CD4-positive, alpha-beta T cell treated with Interferon gamma for 1 hour (primary cell): ENCODE results near the gene IDH1.
"Not testable (repeated sequence)": the region's sequence is repeated elsewhere in the genome, so short reads cannot be mapped to it uniquely, and the experiment has no call there.

Source experiments
- DNase-seq: peaks from one replicate; pipeline ENCODE4 v3.0.0-alpha.2; 2020

Gene IDH1

DNA sequence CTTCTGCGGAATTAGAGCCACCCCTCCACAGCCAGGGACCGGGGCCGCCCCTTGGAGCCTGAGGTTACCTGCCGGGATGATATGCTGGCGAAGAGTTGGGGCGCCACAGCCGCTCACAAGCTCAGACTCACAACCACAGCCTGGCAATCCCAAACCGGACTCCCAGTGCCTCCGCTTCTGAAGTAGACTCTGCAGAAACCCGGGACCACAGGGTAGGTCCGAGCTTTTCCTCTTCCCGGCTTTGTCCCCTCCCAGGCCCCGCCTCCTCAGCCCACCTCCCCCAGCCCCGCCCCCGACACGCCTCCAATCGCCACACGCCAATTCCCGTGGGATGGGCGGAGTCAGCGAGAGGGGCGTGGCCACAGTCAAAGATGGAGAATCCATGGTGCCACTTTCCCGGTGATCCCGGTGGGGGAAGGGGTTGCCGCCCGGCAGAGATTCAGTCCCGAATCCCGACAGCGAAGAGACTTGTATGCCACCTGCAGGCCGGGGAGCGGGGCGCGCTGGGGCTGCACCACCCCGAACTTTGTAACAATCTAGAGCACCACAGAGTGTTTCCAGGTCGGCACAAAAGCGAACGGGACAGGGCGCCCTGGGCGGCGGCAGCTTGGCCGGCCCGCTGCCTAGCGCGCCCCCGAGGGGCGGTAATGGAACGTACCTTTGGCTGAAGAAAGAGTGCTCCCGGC is at the start of gene IDH1:
Gene IDH1 (minus strand): TSS at position 201 of the 686 bp plus-strand sequence. CDS start 3,520 bp downstream, outside the sequence.
- DNase-seq = peak; percentile 84

DNA sequence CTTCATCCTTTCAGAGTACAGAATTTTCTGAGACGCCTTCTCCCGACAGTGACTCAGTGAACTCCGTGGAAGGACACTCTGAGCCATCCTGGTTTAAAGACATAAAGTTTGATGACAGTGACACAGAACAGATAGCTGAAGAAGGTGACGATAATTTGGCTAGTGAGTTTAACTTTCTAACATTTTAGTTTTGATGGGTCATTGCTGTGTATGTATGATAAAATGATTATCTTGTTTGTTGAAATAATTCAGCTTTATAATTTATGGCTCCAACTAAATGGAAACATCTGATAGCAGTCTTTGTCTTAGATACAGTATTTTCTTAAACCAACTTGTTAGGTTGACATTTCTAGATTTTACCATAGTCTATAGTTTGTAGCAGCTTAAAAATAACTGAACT is 49.3 kb upstream of the IDH1 start:
- DNase-seq = no peak

DNA sequence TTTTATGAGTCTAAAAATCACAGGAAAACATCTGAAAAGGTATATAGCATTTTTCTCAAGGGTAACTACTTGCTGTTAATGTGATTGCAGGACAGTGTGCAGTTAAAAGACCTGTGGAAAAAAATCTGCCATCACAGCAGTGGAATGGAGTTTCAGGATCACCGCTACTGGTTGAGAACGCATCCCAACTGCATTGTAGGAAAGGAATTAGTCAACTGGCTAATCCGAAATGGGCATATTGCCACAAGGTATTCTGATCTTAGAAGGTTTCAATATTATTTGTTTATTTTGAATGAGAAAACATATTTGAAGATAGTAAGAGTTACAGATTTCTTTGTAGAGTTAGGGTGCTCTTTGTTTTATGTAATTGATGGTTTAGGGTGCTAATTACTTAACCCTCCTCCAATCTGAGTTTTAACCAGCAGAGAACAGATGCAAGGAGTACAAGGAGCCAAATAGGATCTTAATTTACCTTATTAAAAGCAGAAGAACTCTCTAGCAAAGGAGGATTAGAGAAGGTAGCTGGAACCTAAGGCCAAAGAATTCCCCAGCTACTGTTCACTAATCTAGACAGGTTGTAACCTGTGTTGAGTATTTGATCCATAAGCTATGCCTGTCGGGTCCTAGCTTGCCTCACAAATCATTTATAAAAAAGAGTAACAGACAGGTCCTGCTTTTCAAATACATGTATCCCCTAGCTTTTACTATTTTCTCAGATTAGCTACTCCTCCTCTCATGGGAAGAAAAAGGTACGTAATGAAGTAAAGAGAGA is 46.2 kb upstream of the IDH1 start:
- DNase-seq = no peak

DNA sequence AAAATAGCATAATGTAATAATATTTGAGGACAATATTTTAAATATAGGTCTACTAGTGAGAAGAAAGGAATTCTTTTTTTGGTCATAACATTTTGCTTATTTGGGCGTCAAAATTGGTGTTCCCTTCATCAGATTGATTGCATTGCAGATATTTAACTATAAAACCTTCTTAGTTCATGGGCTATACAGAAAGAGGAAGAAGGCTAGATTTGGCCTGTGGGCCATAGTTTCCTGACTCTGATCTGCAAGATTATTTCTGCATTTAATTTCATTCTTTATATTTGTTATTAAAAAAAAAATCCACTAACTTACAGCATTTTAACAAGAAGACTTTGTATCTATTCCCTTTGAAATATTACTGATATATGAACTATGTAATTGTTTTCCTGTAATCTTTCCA is 43.1 kb upstream of the IDH1 start:
- DNase-seq = no peak

DNA sequence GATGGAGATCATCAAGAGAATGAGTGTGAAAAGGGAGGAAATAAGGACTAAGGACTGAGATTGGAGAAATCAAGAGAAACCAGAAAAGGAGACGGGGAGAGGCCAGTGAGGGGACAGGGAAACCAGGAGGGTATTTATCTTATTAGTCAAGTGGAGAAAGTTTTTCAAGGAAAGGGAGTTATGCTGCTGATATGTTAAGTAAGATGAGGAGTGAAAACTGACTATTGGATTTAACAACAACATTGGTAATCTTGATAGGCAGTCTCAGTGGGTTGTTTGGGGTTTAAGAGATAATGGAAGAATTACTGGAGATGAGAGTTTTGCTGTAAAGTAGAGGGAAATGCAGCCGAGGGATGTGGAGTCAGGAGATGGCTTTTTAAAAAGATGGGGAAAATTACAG is 41.7 kb upstream of the IDH1 start:
- DNase-seq = no peak

DNA sequence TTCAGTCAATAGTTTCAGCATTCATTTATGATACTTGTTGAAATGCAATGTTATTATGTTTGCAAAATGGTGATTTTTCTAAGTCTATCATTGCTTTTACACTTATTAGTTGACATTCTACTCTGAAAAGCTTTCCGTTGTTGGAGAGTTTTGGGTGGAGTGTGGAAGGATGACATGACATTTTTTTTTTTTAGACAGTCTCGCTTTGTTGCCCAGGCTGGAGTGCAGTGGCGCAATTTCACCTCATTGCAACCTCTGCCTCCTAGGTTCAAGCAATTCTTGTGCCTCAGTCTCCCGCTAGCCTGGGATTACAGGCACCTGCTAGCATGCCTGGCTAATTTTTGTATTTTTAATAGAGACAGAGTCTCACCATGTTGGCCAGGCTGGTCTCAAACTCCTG is 41.0 kb upstream of the IDH1 start:
- DNase-seq = no peak

DNA sequence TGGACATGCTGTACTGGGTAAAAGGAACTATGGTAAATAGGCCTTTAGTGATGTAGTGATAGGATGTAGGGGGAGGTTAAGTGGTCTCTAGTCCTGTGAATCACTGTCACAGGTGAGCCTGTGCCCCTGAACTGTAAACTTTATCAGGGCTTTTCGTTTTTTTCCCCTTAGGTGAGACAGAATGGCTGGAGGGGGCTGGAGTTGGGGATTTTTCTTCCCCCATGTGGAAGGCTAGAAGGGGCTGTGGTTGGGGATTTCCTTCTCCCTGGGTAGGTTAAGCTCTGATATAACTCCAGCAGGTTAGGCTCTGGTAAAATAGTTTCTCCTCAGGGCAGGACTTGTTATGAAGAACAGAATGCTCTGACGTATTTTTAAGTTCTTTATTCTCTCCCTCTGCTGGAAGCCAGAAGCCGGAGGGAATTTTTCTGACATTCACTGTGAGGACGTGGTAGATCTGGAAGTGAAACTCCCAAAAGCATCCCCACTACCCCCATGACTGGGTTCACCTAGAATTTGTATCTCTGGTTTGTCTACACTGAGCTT is 39.7 kb upstream of the IDH1 start:
- no peak for DNase-seq

DNA sequence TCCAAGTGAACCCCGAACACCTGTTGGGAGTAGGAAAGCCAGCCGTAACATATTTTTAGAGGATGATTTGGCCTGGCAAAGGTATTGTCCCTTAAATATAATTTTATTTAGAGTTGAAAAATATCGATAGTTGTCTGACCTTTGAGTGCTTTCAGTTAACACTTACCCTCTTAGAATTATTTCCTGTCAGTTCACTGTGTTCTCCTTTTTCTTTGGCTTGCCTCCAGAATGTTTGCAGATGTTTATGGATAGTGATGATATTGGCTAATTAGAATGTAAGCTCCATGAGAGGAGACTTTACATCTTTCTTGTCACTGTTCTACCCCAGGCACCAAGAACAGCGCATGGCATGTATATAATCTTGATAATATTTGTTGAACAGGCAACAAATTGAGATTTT is 31.0 kb upstream of the IDH1 start:
- no peak for DNase-seq

DNA sequence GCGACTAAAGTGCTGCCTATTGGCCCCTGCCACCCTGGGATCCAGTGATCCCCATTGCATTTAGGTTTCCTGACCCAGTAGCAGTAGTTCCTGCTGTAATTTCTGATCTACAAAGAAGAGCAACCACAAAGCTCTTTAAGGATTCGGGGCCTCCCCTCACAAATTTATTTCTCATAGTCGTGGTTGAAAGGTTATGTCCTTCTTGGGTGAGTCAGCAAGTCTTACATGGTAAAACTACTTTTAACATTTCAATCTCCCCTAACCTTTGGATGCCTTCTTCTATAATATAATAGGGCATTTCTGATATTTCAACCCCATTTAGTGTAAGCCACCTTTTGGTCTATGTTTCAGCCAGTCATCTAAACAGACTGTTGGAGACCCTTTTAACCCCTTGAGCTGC is 26.1 kb upstream of the IDH1 start:
- DNase-seq = no peak

DNA sequence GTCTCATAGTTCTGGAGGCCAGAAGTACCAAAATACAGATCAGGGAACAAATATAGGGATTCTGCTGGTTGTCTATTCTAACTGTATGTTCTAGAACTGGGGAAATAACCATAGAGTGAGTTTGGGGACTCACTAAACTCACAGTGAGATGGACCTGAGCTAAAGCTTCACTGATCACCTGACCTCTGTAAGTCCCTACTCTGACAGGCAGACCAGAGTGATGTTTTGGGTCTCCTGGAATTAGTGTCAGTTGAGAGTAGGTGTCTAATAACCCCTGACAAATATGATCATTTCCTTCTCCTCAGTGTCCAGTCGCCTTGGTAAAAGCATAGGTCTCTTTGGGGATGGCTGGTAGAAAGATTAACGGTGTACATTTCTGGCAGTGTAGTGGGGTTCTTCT is 25.4 kb upstream of the IDH1 start:
- DNase-seq = no peak

DNA sequence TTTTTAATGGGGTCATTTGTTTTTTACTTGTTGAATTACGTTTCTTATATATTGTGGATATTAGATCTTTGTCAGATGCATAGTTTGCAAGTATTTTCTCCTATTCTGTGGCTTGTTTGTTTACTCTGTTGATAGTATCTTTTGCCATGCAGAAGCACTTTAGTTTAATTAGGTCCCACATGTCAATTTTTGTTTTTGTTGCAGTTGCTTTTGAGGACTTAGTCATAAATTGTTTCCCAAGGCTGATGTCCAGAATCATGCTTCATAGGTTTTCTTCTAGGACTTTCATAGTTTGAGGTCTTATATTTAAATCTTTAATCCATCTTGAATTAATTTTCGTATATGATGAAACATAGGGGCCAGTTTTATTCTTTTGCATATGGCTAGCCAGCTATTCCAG is 24.4 kb upstream of the IDH1 start:
- DNase-seq = no peak

DNA sequence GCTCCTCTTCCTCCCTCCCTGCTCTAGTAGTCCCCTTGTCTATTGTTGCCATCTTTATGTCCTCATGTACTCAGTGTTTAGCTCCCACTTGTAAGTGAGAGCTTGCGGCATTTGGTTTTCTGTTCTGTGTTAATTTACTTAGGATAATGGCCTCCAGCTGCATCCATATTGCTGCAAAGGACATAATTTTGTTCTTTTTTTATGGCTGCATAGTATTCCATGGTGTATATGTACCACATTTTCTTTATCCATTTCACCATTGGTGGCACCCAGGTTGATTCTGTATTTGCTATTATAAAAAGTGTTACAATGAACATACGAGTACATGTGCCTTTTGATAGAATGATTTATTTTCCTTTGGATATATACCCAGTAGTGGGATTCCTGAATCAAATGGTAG is 23.7 kb upstream of the IDH1 start:
- no peak for DNase-seq

DNA sequence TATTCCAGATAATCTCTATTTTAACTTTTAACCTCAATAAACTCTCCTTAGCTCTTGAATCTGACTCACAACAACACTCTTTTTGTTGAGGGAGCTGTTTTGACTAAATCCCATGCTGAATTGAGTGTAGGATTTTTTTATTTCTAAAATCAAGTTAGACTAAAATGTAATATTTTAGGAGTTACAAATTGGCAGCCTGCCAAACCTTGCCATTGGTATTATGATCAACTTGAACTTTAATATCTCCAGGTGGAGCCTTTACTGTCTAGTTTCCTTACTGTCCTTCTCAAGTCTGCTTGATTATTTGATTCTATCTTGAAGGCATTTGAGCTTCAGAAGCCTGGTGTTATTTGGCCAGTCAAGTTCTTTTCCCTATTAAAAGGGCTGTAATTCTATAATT is 19.9 kb upstream of the IDH1 start:
- no peak for DNase-seq

DNA sequence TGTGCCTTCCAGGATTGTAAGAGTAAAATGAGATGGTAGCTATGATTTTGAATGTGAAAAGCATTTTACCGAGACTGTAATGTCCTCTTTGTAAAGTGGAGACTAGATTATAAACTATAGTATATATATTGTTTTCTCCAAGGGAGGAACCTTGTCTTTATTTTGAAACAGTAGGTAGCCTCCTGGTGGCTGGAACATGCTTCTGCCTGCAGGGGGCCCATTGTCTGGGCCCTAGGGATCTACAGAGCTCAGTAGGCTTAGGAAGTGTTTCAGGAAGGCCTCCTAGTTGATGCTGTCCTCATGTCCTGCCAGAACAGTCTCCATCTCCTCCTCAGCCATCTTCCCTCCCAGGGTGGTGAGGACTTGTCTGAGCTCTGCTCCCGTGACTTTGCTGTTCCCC is 14.2 kb upstream of the IDH1 start:
- no peak for DNase-seq

DNA sequence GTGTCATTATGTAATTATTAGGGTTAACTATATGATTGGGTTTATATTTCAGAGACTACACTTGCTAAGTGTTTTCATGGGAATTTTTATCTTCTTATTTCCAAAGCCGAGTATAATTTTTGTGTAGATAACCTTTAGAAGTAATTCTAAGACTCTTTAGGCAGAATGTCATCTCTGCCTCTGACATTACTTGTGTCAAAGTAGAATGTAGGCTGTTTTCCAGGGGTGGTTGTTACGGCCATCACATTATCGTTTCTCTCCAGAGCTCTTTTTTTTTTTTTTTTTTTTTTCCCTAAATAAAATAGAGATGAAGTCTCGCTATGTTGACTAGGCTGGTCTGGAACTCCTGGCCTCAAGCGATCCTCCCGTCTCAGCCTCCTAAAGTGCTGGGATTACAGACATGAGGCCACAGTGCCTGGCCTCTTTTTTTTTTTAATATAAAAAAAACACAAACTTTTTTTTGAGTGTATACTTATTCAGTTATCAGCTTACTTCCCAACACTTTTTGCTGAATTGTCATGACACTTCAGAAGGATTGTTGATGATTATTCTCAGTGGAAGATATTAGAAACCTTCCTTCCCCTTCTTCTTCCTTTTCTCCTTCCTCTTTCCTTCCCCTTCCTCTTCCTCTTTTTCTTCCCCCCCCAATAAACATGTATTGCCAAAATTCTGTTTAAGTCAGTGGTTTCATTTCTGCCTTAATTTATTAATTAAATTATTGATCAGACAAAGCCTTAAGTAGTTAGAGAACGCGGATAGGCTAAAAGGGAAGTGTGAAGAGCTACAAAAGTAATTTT is 13.5 kb upstream of the IDH1 start:
- no peak for DNase-seq

DNA sequence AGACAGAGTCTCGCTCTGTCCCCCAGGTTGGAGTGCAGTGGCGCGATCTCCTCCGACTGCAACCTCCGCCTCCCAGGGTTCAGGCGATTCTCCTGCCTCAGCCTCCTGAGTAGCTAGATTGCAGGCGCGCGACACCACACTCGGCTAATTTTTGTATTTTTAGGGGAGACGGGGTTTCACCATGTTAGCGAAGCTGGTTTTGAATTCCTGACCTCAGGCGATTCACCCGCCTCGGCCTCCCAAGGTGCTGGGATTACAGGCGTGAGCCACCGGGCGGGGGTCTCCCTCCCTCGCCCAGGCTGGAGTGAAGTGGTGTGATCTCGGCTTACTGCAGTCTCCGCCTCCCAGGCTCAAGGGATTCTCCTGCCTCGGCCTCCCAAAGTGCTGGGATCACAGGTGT is 12.7 kb upstream of the IDH1 start:
- DNase-seq = not testable (repeated sequence)

DNA sequence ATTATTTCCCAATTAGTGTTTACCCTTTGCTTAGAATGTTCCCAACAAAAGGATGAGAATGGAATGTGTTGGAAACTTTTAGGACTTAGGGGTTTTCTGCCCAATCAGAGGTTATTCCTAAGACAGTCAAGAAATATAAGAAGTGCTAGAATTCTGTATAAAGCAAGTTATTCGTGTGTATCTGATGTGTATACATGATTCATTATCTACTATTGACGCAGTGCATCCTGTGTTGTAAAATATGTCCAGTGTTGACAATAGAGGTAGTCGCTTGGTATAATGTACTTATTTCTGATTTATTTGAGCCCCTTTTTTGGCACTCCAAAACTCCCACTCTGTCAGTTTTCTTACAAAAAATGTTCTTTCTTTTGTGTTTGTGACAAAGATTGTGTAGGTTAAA is 12.1 kb upstream of the IDH1 start:
- DNase-seq = no peak

DNA sequence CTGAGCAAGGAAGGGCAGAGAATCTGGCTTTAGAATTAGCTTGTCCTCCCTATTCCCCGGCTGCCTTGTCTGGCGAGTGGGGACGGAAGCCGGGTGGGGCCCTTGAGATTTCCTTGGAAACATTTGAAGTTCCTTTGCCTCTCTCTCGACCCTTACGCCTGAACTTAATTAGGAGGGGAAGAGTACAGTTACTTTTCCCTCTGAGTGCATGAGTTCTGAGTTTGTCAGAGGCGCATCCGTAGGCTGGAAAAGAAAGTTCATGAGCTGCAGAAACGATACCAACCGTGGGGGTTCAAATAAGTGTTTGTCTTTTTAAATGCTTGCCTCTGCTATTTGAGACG is 11.7 kb upstream of the IDH1 start:
- DNase-seq = no peak

DNA sequence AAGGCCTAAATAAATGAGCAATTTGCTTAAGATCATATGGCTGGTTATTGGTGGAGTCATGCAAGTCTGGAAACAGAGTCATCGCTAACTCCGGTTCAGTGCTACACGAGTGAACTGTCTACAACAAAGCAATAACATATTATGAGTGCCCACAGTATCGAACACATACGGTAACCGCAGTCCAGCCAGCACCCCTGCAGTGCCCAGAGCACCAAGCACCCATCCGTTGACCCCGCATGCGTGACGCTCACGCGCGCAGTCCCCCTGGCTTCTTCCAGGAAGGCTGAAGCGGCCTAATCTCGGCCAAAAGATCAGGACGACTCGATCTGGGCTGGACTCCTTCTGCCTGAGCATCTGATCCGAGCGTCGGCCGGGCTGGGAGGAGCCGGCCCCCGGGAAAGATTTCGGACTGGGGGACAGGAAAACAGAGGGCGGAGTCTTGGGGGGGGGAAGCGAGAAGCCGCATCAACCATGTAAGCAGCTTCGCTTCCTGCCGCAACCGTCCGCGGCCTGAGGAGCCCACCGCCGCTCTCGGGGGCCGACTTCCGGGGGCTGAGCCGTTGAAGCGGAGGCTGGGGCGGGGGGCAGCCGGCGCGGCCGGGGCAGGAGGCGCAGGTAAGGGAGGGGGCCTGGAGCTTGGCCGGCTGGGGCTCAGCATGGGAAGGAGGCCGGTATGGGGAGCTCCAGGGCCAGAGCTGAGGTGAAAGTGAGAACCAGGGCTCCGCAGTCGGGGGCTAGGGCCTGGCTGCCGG is 11.1 kb upstream of the IDH1 start, which contains the start of gene PIKFYVE:
Gene PIKFYVE (plus strand): TSS at position 455 of the 752 bp plus-strand sequence. CDS start 5,265 bp downstream, outside the sequence.
- DNase-seq = peak; percentile 88

DNA sequence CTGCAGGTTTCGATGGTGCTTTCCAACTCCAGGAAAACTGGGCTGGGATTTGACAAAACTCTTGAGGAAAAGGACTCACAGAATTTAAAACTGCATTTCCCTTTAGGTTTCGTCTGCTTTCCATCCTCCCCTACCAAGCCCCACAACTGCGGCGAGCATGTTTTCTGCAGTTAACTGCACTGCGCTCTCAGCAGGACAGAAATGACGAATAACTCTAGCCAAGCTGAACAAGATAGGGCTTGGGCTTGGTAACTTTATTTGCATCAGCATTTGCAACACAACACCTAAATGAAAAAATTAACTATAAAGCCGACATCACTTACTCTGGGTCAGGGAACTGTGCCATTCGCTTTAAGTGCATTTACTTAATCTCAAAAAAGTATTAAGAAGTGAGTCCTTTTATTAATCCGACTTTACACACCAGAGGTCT is 10.5 kb upstream of the IDH1 start:
- peak; percentile 52 for DNase-seq

DNA sequence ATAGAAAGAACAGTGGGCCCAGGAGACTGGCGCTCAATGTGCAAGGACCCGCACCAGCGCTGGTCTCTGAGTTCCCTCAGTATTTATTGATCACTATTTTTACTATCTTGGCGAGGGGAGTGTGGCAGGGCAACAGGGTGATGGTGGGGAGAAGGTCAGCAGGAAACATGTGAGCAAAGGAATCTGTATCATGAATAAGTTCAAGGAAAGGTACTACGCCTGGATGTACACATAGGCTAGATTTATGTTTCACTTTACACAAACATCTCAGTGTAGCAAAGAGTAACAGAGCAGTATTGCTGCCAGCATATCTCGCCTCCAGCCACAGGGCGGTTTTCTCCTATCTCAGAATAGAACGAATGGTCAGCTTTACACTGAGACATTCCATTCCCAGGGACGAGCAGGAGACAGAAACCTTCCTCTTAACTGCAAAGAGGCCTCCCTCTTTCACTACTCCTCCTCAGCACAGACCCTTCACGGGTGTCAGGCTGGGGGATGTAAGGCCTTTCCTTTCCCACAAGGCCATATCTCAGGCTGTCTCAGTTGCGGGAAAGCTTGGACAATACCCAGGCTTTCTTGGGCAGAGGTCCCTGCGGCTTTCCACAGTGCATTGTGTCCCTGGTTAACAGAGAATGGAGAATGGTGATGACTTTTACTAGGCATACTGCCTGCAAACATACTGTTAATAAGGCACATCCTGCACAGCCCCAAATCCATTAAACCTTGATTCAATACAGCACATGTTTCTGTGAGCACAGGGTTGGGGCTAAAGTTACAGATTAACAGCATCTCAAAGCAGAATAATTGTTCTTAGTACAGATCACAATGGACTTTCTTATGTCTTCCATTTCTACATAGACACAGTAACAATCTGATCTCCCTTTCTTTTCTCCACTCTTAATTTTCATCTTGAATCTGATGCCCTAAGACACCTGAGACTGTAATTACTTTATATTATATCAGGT is 2.3 kb upstream of the IDH1 start:
- not testable (repeated sequence) for DNase-seq
